VCaP (cell line): Measurements from ENCODE around the gene NPS.

ENCODE experiments used
- H3K27ac ChIP-seq: fragments of 450-650 bp; 2 replicates; pipeline ENCODE4 v1.5.1; 2017
- TF ChIP-seq, protein P1 (sequence below): fragments of 450-650 bp; conservative IDR thresholded peaks from 2 replicates; pipeline ENCODE4 v1.5.1; 2017; ENCODE audit warnings: mild to moderate bottlenecking, moderate library complexity

Gene NPS

DNA sequence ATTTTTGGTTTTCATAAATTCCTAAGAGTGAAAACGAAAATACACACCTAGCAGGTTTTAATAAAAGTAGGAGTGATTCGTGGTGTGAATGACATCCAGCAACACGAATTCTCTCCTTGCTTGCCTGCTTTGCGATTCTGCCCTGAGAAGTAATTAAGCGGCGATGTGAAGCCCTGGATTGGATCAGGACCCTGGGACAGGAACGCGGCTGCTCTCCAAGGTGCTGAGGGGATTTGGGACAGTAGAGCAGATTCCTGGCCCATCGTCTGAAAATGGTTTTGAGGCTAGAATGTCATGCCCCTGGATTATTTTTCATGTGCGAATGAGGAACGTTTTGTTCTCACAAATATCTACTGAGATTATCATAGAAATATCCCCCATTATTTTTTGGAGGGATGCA lies 7.8 kb downstream of the NPS start:
- no peak overlapping the region for H3K27ac ChIP-seq
- TF ChIP-seq, protein P1, sequence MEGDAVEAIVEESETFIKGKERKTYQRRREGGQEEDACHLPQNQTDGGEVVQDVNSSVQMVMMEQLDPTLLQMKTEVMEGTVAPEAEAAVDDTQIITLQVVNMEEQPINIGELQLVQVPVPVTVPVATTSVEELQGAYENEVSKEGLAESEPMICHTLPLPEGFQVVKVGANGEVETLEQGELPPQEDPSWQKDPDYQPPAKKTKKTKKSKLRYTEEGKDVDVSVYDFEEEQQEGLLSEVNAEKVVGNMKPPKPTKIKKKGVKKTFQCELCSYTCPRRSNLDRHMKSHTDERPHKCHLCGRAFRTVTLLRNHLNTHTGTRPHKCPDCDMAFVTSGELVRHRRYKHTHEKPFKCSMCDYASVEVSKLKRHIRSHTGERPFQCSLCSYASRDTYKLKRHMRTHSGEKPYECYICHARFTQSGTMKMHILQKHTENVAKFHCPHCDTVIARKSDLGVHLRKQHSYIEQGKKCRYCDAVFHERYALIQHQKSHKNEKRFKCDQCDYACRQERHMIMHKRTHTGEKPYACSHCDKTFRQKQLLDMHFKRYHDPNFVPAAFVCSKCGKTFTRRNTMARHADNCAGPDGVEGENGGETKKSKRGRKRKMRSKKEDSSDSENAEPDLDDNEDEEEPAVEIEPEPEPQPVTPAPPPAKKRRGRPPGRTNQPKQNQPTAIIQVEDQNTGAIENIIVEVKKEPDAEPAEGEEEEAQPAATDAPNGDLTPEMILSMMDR = no peak

DNA sequence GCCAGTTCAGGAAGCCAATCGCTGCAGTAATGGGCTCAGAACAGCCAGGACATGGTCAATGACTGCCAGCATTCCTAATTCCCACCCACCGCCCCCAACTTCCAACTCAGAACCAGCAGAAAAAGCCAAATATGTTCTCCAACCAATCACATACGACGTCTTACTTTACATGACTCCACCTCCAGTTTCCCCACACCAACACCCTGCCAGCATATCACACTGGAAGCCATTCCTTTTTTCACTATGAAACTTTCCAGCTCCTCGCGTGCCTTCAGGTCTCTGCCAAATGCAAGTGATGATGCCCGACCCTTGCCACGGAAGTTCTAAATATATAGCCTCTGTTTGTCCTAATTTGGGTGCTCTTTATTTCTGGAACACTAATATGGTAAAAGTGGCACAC lies 12.5 kb downstream of the NPS start:
- TF ChIP-seq, protein P1 = no peak
- no peak overlapping the region for H3K27ac ChIP-seq

DNA sequence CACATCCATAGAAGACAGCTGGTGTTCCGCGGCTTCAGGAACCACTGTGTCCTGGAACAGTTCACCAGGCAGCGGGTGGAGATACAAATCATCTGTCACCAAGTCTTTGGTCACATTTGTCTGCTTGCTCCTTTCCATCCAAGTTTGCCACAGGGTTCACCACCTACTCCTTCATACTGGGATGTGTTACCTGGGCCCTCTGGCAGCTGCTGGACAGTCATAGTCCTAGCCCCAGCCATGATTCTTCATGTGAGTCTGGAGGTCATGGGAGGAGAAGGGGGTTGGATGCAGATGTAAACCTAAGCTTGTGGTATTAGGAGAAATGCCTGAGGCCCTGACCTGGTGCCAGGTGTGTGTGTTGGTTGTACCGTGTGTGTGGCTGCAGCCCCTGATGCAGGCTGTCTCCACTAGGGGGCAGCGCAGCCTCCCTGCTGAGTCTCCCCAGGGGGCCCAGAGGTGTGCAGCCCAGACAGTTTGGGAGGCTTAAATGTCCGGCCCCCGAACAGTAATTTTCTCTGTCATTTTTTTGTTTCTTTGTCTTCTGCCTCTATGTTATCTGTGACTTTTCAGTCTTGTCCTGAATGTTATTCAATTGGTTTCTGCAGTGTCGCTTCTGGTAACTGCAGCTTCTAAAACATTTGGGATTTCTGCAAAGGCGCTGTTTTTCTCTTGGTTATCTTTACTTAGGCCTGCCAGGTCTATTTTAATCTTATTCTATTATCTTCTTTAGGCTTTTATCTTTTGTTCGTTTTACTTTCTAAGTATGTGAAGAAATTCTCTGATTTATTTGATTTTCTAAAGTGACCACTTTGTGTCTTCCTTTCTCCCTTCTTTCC lies 14.8 kb downstream of the NPS start:
- H3K27ac ChIP-seq = no peak overlapping the region
- TF ChIP-seq, protein P1 = peak; percentile 62

DNA sequence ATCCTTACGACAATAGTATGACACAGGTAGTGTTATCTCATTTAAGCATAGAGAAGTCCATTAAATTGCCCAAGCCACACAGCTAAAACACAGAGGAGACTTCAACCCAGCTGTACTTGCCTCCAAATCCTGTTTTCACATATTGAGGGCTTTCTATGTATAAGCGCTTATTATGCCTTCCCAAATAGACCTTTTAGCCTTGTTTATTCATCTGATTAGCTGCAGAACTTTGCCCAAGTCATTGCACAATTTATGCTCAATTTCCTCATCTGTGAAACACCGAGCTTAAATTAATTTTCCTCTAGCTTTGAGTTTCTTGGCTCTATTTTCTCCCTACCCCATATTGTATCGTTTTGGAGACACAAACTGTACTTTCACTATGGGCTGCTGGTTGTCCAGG lies 15.5 kb downstream of the NPS start:
- TF ChIP-seq, protein P1 = no peak

DNA sequence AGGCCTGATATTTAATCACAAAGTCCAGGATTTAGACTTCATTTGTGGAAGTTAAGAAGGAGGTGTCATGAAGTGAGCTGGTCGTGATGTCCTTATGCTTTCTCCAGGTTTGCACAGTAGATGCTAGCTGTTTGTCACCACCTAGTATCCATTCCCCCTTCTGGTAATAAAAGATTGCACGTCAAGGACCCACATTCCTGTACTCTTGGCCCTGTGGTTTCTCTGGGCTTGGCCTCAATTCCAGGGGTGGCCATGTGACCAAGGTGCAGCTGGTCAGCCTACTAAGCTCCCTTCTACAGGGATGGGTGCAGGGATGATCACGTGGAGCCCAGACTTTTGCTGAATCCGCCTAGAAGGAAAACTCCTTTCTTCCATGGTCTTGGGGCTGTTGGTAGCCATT lies 16.5 kb downstream of the NPS start:
- TF ChIP-seq, protein P1 = no peak
- no peak overlapping the region for H3K27ac ChIP-seq

More for the DNA sequence above, 15.5 kb downstream of the NPS start:
- no peak overlapping the region for H3K27ac ChIP-seq

DNA sequence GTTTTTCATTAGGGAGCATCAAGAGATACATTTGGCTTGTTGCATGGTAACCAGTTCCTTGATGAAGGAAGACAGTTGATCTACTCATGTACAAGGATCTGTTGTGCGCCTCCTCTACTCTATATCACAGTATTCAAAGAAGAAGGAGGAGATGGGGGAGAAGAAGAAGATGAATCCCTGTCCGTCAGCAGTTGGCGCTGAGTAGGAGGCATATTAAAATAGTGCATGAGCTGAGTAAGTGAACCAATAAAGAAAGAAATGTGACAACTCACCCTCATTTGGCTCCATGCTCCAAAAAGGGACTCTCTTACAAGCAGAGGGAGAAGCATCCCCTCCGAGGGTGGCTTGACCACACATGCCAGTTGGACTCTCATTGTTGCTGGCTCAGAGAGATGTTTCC lies 20.1 kb downstream of the NPS start:
- H3K27ac ChIP-seq = no peak overlapping the region
- TF ChIP-seq, protein P1 = no peak

DNA sequence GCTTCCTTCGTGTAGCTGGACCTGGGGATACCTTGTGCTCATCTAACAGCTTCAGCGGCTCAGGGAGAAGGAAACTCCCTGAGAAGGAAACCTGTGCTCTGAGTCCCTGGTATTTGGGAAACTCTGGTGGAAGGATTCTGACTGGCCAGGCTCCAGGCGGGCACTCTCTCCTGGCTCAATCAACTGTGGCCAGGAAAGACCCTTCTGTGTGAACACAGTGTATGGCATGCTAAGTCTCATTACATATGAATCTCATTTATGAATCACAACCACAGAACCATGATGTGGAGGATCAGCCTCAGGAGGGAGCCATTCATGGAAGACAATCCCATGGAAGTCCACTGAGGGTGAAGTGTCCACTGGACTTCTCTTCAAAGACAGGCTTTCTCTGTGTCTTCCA lies 20.9 kb downstream of the NPS start:
- no peak overlapping the region for H3K27ac ChIP-seq
- TF ChIP-seq, protein P1 = no peak
